ENCODE measurements around the gene TERT.

- TF ChIP-seq PKNOX1 (IDR thresholded peaks at IDR 0.05) (no peak), FOXK2 (IDR thresholded peaks at IDR 0.05) (no peak)
Observed at GRCh38 chr5:1205255-1206180, 89.3 kb downstream of the TERT start.

Data from HEK293T (cell line).